Right hindlimb (tissue), 1 donor: ENCODE data around the gene PDILT.
A peak's percentile ranks its signal among the peaks of the same experiment; 100 is the strongest.
"Not testable (repeated sequence)": the region's sequence is repeated elsewhere in the genome, so short reads cannot be mapped to it uniquely, and the experiment has no call there.

ENCODE experiments used
- DNase-seq: peaks from one replicate; pipeline ENCODE4 v3.0.0-alpha.2; 2018

The PDILT gene, protein sequence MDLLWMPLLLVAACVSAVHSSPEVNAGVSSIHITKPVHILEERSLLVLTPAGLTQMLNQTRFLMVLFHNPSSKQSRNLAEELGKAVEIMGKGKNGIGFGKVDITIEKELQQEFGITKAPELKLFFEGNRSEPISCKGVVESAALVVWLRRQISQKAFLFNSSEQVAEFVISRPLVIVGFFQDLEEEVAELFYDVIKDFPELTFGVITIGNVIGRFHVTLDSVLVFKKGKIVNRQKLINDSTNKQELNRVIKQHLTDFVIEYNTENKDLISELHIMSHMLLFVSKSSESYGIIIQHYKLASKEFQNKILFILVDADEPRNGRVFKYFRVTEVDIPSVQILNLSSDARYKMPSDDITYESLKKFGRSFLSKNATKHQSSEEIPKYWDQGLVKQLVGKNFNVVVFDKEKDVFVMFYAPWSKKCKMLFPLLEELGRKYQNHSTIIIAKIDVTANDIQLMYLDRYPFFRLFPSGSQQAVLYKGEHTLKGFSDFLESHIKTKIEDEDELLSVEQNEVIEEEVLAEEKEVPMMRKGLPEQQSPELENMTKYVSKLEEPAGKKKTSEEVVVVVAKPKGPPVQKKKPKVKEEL

DNA sequence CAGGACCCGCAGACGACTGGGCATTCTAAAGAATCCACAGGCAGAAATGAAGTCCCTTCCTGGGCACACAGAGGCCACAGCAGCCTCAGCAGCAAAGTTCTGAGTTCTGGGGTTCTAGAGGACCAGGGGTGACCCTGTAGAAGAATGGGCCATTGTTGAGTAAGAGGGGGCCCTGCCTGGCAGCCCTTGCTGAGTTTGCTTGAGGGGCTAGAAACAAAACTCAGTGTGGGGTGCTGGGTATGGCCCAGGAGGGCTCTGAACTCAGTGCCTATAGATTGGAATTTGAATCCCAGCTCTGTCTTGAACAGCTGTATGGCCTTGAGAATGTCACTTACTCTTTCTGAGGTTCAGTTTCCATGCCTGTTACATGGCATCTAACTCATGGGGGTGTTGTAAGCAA, at the start of gene PDILT:
TSS of gene PDILT (minus strand) at position 101 of the 400 bp plus-strand sequence. CDS start 5,437 bp downstream, outside the sequence.
- no peak for DNase-seq

DNA sequence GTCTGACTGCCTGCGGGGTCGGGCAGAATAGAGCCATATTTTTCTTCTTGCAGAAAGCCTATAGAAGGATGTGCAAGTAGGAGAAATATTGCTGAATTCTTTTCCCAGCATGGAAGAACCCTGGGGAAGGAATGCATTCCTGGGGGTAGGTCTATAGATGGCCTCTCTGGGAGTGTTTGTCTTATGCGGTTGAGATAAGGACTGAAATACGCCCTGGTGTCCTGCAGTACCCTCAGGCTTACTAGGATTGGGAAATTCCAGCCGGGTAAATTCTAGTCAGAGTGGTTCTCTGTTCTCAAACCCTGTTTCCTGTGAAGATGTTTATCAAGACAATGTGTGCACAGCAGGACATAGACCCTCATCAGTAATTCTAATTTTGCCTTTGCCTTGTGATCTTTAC, 49.1 kb upstream of the PDILT start:
- DNase-seq = not testable (repeated sequence)

DNA sequence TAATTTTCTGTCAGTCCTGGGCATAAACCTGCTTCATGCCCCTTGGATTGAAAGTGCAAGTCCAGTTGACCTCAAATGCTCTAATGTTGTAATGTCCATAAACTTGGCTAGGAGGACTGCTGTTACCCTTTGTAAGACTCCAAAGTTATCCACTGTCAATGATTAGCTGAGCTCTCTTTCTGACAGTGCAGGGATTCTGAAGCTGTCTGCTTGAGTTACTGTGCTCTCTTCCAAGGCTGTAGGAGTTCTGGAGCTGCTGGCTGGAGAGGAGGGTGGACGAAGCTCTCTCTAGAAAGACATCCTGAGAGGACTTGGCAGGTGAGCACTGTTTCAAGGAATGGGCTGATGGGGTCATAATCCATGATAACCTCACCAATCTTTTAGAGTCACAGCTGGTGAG, 46.8 kb upstream of the PDILT start, which contains the start of gene ACSM2A:
TSS of gene ACSM2A (plus strand) at position 158 of the 400 bp plus-strand sequence. CDS start 8,594 bp downstream, outside the sequence.
- not testable (repeated sequence) for DNase-seq

DNA sequence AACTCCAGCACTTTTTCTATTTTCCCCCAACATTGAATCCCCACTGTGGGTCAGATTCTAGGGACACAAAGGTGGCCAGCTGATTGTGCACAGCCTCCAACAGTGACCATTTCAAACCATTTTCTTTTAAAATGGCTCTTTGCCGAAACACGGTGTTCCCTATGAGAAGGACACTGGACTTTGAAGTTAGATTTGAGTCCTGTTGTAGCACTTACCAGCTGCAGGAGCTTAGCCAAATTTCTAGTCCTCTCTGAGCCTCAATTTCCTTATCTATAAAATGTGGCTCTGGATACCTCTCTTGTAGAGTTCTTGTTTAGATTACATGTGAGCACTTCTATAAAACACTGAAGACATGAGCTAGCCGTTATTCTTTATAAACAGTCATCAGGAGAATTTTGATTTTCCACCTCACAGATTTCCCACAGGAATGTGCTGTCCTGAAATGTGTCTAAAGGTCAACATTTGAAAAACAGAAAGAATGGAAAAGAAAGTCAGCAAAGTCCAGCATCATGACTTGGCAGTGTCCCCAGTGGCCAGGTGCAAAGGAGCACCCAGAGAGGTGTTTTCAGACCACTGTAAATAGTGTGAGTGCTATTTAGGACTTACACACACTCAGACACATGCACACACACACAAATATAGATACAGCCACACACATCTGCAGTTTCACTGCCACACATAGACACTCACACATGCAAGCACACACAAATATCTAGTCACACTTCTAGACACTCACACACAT, 42.3 kb upstream of the PDILT start:
- not testable (repeated sequence) for DNase-seq

DNA sequence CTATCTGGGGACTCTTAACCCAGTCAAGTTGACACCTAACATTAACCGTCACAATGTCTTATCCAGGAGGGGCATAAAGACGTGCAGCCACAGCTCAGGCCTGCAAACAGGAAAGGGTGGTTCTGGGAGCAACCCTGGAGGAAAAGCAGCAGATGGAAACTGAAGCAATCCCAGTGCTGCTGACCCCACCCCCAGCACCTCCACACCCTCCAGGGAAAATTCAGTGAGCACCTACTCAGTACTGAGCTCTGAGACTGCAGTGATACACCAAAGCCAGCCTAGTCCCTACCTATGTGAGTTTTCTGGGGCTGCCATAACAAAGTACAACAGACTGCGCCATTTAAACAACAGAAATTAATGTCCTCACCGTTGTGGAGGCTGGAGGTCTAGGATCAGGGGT, 37.3 kb upstream of the PDILT start:
- DNase-seq = not testable (repeated sequence)

DNA sequence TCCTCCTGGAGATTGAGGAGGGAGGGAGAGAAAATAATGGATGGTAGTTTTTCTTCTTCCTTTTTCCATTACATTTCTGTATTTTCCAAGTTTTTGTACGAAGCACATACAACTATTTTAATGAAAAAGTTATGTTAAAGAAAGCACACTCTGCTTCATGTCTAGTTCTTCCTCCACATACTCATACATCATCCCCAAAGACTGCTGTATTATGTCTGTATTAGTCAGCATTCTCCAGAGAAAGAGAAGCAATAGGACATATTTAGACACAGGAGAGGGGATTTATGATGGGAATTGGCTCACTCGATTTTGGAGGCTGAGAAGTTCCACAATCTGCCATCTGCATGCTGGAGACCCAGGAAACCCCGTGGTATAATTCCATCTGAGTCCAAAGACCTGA, 36.7 kb upstream of the PDILT start:
- DNase-seq = no peak

DNA sequence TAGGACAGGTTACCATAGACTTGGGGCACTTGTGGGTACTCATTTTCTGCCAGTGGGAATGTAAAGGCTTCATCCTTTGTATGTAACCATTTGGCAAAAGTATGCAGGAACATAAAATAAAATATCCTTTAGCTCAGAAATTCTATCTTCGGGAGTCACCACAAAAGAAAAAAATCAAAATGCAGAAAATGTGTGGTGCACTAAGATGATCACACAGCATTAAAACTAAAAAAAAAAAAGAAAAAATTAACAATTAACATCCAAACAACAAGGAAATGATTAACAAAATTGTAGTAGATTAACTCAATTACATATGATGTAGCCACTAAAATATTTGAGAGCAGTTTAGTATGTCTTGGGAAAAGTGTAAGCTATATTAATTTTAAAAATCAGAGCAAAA, 36.2 kb upstream of the PDILT start:
- not testable (repeated sequence) for DNase-seq

DNA sequence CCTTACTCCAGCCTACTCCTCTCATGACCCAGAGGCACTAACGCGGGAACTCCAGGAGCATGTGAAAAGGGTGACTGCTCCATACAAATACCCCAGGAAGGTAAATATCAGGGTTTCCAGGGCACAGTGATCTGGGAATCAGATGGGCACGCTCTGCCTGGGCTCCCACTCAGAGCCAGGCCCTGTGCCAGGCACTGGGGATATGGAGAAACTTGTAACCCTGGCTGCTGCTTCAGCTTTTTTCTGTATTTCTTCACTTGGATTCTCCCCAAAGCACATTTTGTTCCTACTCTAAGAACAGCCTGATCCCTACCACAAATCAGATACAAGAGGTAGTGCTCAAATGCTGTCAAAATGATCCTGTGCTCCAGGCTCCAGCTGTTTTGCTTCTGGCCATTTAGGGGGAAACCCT, 35.3 kb upstream of the PDILT start:
- not testable (repeated sequence) for DNase-seq

DNA sequence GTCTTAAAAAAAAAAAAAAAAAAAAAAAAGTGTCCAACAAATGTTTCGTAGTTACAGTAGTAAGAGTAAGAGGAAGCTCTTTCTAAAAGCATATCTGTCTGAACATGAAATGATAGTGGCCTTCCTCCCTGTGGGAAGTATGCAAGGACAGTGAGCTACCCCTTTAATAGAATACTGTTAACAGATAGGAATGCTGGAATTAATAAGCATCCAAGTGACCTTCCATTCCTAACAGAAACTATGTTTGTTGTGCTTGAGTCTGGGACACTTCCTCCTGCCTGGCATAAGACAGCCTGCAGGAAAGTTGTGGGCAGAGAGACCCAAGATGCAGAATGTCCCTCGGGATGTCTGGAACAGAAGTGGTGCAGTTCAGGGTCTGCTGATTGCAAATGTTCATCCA, 34.4 kb upstream of the PDILT start:
- not testable (repeated sequence) for DNase-seq

DNA sequence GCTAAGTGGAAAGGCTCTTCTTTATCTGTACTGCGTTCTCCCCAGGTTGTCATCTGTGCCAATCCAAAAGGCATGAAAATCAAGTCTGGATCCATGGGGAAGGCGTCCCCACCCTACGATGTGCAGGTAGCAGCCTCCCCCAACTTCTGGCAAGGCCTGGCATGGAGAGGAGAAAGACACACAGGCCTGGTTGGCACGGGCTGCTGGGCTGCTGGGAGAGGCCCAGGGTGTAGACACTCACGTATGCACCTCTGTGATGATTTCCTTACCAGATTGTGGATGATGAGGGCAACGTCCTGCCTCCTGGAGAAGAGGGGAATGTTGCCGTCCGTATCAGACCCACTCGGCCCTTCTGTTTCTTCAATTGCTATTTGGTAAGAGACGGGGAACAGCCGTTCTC, 26.4 kb upstream of the PDILT start:
- DNase-seq = no peak

DNA sequence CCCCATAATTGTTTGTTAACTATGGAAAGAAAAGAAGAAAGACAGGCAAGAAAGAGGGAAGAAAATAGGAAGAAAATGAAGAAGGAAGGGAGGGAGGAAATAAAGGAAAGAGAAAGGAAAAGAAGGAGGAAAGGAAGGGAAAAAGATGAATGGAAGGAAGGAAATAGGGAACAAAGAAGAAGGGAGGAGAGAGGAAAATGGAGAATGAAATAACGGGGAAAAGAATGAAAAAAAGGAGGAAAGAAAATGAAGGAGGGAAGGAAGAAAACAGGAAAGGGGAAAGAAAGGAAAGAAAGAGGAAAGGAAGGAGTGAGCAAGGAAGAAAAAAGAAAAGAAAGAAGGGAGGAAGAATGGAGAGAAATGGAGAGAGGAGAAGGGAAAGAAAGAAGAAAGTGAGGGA, 25.9 kb upstream of the PDILT start:
- DNase-seq = not testable (repeated sequence)

DNA sequence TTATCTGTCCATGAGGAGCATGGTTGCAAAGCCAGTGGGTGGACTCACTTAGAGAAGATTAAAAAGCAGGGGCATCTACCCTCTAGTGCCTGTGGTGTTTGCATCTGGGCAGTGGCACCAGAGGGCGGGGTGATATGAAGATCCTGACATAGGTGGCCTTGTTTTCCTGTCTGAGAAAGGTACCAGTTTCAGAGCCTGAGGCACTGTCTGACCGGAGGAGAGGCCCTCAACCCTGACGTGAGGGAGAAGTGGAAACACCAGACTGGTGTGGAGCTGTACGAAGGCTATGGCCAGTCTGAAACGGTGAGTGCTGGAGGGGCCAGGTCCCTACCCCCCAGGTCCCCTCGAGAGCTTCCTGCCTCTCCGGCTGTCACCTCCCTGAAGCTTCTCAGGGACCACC, 25.0 kb upstream of the PDILT start:
- not testable (repeated sequence) for DNase-seq

DNA sequence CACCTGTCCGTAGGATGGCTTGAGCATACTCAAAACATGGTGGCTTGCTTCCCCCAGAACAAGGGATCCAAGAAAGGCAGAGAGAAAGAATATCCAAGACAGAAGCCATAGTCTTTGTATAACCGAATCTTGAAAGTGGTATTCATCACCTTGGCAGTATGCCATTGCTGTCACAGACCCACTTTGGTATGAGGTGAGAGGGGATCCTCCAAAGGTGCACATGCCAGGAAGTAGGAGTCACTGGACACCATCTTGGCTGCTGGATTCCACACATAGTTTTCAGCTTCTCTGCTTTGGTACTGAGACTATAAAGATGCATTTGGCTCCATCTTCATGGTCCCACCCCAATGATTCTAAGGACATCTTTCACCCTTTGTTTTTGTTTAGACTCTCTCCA, 22.9 kb upstream of the PDILT start:
- DNase-seq = not testable (repeated sequence)

DNA sequence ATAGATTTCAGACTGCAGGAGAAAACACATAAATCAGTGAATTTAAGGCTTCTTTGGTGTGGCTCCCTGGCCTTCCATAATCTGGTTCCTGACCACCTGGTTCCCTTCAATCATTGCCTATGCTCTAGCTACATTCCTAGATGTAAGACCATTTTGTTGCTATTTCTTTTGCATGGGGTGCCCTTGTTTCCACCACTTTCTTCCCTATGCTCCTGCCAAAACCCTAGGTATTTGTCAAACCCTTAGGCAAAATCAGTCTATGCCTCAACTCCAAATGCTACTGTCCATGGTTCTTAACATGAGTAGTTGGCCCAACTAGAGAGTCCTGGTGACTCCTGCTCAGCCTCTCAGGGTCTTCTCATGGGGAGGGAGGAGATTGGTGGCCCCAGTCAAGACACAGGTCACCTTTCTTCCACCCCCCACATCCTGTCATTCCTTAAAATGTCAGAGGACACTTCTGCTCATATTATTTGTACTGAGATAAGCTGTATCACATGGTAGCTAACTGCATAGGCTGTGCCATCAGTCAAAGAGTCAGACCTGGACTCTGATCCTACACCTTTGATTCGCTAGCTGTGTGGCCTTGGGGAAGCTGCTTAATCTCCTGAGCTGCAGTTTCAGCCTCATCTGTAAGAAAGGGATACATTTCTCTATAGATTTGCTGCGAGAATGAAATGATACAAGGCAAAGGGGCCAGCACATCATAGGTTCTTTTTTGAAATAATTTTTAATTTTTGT, 19.8 kb upstream of the PDILT start:
- DNase-seq = no peak

DNA sequence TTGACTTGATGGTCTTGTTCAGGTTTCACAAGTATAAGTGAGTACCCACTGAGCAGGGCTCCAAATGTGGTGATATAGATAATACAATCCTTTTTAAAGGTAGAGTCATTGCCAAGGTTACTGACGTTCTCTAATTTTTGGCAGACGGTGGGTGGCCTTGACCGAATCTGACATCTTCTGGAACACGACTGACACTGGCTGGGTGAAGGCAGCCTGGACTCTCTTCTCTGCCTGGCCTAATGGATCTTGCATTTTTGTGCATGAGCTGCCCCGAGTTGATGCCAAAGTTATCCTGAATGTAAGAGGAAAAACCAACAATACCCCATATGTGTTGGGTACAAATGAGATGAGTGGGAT, 19.2 kb upstream of the PDILT start:
- DNase-seq = not testable (repeated sequence)

DNA sequence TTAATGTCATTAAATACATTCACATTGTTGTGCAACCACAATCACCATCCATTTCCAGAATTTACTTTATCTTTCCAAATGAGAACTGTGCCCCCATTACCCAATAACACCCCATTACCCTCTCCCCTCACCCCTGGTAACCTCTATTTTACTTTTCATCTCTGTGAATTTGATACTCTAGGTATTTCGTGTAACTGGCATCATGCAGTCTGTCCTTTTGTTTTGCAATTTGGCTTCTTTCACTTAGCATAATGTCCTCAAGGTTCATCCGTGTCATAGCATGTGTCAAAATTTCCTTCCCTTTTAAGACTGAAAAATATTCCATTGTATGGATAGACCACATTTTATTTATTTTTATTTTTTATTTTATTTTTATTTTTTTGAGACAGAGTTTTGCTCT, 17.2 kb upstream of the PDILT start:
- not testable (repeated sequence) for DNase-seq

DNA sequence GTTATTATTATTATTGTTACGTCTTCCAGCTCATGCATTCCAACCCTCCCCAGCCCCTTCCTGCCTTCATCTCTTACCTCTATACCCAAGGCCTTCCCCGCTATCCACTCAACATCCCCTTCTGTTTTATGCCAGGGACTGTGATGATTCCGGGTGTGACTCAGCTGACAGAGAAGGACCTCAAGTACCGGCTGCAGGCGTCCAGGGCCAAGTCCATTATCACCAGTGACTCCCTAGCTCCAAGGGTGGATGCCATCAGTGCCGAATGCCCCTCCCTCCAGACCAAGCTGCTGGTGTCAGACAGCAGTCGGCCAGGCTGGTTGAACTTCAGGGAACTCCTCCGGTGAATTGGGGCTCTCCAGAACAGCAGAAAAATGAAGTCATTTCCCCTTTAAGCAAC, 14.6 kb upstream of the PDILT start:
- not testable (repeated sequence) for DNase-seq

DNA sequence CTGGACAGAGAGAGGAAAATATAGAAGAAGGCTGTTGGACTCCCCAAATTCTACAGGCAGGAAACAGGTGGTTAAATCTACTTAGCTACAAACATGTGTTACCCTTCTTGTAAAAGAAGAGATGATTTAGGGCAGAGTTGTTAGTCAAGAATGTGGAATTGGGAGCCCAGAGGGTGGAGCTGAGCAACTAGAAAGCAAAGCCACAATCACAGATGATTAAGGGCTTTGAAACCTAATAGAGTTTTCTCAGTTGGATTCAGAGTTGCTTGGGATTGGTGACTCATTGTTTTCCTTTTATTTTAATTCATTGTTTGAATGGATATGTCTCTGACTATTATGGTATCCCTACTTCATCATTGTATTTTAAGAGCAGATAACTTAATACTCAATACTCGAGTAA, 11.0 kb upstream of the PDILT start:
- no peak for DNase-seq

DNA sequence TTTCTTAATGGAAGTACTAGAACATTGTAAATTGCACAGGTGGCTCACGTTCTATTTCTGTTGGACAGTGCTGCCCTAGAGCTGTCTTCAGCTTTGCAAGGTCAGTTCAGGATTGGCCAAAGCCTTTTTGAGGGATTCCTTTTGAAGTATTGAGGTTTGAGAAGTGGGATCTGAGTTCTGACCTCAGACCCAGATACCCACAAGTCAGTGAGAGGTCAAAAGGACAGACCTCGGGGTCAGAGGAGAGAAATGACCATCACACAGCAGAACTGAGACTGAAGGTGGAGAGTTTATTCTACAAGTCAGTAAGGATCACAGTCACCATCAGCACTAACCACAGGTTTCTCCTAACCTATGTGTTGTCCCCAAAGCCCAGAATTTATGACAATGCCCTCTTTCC, 6.5 kb upstream of the PDILT start:
- no peak for DNase-seq

DNA sequence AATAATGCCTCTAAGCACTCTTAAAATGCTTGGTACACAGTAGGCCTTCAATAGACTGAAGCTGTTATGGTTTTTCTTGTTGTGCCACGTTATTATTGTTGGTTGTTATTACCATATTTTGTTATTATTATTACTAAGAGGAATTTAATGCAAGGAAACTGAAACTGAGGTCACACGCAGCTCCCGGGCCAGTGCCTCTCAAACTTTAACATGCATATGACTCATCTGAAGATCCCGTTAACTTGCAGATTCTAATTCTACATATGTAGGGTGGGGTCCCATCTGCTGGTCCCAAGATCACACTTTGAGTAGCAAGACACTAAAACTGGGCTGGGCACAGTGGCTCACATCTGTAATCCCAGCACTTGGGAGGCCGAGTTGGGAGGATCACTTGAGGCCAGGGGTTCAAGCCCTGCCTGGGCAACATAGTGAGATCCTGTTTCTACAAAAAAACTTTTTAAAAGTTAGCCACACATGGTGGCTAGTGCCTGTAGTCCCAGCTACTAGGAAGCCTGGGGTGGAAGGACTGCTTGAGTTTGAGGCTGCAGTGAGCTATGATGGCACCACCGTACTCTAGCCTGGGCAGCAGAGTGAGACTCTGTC, 5.7 kb upstream of the PDILT start:
- DNase-seq = no peak

DNA sequence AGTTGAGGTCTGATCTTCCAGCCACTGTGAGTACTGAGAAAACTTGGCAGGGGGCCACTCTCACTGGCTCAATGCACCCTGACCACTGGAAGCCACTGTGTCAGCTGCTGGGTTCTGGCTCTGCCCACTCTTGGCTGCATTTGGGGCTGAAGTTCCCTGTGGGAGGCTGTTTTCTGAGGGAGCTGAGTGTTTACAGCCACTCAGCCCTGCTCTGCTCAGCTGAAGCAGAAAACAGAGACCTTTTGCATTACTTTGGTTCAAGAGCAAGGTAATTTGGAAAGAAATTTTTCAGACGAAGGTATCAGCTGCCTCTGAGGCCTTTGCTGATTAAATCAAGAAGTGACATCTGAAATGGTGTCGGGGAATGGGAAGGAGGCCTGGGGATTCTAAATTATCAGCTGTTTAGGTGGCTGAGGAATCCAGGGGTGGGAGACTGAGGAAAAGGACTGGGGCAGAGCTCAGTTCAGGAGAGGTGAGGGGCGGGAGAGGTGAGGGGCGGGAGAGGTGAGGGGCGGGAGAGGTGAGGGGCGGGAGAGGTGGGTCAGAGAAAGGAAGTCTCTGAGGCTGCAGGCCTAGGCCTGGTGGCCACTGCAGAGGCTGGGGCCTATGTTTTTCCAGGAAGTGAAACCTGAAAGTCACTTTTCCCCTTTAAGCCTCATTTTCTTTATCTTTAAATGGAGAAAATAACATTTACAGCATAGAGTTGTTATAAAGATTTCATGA, 5.0 kb upstream of the PDILT start, which contains the start of gene ACSM5:
TSS of gene ACSM5 (plus strand) at position 137 of the 723 bp plus-strand sequence. CDS start 1,951 bp downstream, outside the sequence.
- DNase-seq = peak; percentile 33

DNA sequence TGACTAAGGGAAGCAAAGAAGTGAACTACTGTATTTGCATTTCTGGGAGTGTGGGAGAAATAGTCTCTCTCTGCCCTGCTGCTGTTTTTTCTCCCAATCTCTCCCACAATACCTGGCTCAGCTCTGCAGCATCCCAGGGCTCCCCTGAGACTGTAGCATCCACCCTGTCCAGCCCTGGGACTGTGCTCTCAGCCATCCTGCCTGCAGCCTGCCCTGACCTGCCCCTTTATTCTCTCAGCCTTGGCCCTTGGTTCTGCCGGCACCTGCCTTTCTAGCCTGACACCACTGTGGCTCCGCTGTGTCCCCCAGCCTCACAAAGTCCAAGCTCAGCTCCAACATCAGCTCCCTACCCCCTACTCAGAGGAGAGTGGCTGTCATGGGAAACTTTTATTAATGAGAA, 1.9 kb downstream of the PDILT start:
- DNase-seq = no peak
